Measurements from ENCODE around the gene PFKL.

DNA sequence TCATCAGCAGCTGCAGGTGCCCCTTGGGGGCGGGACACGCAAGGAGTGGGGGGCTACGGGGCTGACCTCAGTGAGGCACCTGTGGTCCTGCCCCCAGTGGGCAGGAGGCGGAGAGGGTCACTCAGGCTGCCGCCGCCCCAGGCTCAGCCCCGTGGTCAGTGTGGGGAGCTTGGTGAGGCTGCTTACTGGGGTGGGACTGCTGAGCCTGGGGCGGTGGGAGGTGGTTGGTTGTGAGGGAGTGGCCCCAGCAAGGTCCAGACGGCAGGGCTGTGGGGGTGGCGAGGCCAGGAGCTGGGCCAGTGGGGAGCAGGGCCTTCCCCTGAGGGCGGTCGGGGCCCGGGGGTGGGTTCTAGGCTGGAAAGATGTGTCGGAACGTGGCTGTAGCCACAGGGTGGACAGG is 14.3 kb downstream of the PFKL start:
- TF ChIP-seq POLR2A (IDR thresholded peaks at IDR 0.05; ENCODE audit: low read length) (no peak), GATA1 (IDR thresholded peaks at IDR 0.05; ENCODE audit: low read depth, low read length) (no peak)

Data from erythroblast (primary cell).